OCI-LY7 (cell line): ENCODE data around the gene VEGFB. TPM values are rescaled to one million over a fixed set of nuclear protein-coding genes. Genes with fewer than 3 reads are reported as not detected.

ENCODE experiments used
- BruUV-seq: library from RNA; stranded (reverse); fragments of 400-500 nt; replicated peaks from 2 replicates; lab custom pipeline; 2021; lab: Mats Ljungman, UMichigan
- CTCF ChIA-PET: fragments of 300-600 bp; sonication (Branson Sonifier 250); formaldehyde crosslinking; loops from one replicate; lab custom pipeline; 2022; ENCODE audit warnings: antibody characterized with exemption; ENCODE audit not compliant: unreplicated experiment; lab: Charles Lee
- POLR2A ChIA-PET: fragments of 300-600 bp; sonication (Branson Sonifier 250); formaldehyde crosslinking; loops from one replicate; lab custom pipeline; 2022; ENCODE audit warnings: antibody characterized with exemption; lab: Charles Lee
- DNase-seq: peaks from one replicate; pipeline ENCODE4 v3.0.0-alpha.2; 2015; ENCODE audit warnings: low spot score
- H2AFZ ChIP-seq: fragments of 200-600 bp; sonication (generic), shearing (Covaris generic); 2 replicates; pipeline ENCODE4 v1.6.1; 2014; ENCODE audit warnings: mild to moderate bottlenecking, antibody characterized with exemption, low read length, moderate library complexity
- H3K27ac ChIP-seq: fragments of 200-600 bp; sonication (generic); 2 replicates; pipeline ENCODE4 v1.5.1; 2014; ENCODE audit warnings: mixed run types, low read depth, mild to moderate bottlenecking, moderate library complexity, low read length, inconsistent platforms; ENCODE audit not compliant: poor library complexity, severe bottlenecking
- H3K36me3 ChIP-seq: fragments of 200-600 bp; sonication (generic); 2 replicates; pipeline ENCODE4 v1.6.1; 2014; ENCODE audit warnings: mild to moderate bottlenecking, antibody characterized with exemption, low read length, moderate library complexity, mixed read lengths; ENCODE audit not compliant: insufficient read depth
- H3K4me1 ChIP-seq: fragments of 200-600 bp; sonication (generic); 2 replicates; pipeline ENCODE4 v1.5.1; 2014; ENCODE audit warnings: mild to moderate bottlenecking, low read length; ENCODE audit not compliant: insufficient read depth, poor library complexity, severe bottlenecking
- H3K4me2 ChIP-seq: fragments of 200-600 bp; sonication (generic); 2 replicates; pipeline ENCODE4 v1.6.1; 2014; ENCODE audit warnings: mild to moderate bottlenecking, low read length
- H3K4me3 ChIP-seq: fragments of 200-600 bp; sonication (generic); 2 replicates; pipeline ENCODE4 v1.5.1; 2014; ENCODE audit warnings: mild to moderate bottlenecking, low read depth, low read length; ENCODE audit not compliant: poor library complexity, severe bottlenecking
- H3K79me2 ChIP-seq: fragments of 200-600 bp; sonication (generic); 2 replicates; pipeline ENCODE4 v1.6.1; 2016; ENCODE audit warnings: low read depth, mild to moderate bottlenecking, low read length, moderate library complexity, mixed read lengths; ENCODE audit not compliant: insufficient read depth
- H3K9me2 ChIP-seq: fragments of 200-600 bp; sonication (generic); 2 replicates; pipeline ENCODE4 v1.6.1; 2016; ENCODE audit warnings: mild to moderate bottlenecking, low read length, mixed read lengths; ENCODE audit not compliant: insufficient read depth
- H3K9me3 ChIP-seq: fragments of 200-600 bp; sonication (generic); 2 replicates; pipeline ENCODE4 v1.6.1; 2014; ENCODE audit warnings: mild to moderate bottlenecking, mixed run types, low read length, mixed read lengths
- H4K20me1 ChIP-seq: fragments of 200-600 bp; sonication (generic); 2 replicates; pipeline ENCODE4 v1.6.1; 2014; ENCODE audit warnings: mild to moderate bottlenecking, antibody characterized with exemption, low read length, moderate library complexity, mixed read lengths; ENCODE audit not compliant: insufficient read depth
- EZH2phosphoT487 ChIP-seq: fragments of 200-600 bp; sonication (generic); IDR thresholded peaks from 2 replicates; pipeline ENCODE4 v1.6.1; 2018; ENCODE audit warnings: low read depth, borderline replicate concordance, mild to moderate bottlenecking, mixed run types, antibody characterized with exemption, low read length, moderate library complexity, mixed read lengths
- intact Hi-C: fragments of 100-400 bp; cut with micrococcal nuclease; formaldehyde crosslinking; loops from one replicate; pipeline ENCODE4 v1.10.0; 2022; ENCODE audit not compliant: unreplicated experiment
- total RNA-seq, 2 experiments: library from RNA; depleted of rRNA in 1 of 2; stranded (reverse); fragments of >200 nt in 1 of 2; shearing (Covaris generic) in 1 of 2; gene quantifications; 2 replicates each; pipeline ENCODE4 v1.2.3, GENCODE V29; 2014 to 2022
- TF ChIP-seq, protein P1 (sequence below): fragments of 200-600 bp; sonication (generic); conservative IDR thresholded peaks from 2 replicates; pipeline ENCODE4 v1.5.1; 2014; ENCODE audit warnings: mild to moderate bottlenecking, antibody characterized with exemption, low read length, moderate library complexity, mixed read lengths

VEGFB gene
- total RNA-seq, 2 experiments from 2014 or later: 35.3 to 59.6 TPM

DNA sequence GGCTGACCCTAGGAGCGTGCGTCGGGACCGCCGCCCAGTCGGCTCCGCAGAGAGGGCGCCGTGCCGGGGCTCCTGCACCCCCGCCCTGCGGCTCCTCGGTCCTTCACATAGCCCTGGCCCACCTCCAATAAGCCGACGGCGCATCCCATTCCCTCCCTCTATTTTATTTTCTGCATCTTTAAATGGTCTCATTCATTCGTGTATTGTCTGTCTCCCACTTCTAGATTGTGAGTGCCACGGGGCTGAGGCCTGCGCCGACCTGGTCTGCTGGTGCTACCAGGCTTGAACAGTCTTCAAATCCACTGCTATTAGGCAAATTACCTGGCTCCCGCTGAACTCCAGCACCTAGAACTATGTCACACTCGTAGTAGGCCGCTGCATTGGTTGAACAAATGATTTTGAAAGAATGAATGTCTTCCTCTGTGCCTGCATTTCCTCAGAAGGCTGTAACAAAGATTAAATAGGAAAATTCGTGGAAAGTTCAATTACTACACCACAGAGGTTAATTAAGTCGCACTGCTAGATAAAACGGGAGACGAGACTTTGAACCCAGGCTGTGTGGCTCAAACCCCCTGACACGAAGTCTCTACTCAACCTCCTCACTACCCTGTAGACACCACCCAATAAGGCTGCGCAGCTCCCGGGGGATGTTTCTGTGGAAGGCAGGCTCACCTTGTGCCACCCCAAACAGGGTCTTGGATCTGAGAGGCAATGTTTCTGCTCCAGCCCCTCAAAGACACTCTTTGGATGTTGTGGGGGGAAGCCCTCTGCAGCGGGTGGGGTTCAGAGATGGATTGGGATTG lies 13.5 kb downstream of the VEGFB start:
- Histone ChIP-seq H3K9me2 (no peaks in the 10 kb centered on the region), H2AFZ (peak overlapping the region; percentile 88), H3K27ac (peak overlapping the region; percentile 66), H3K4me3 (peak overlapping the region; percentile 71), H3K79me2 (peaks cover 17% of the 10 kb centered on the region), H3K4me2 (peak overlapping the region; percentile 95), H3K36me3 (peaks cover 23% of the 10 kb centered on the region), H3K9me3 (no peaks in the 10 kb centered on the region), H3K4me1 (peaks cover 62% of the 10 kb centered on the region), H4K20me1 (no peaks in the 10 kb centered on the region)
- no TSS peak for BruUV-seq
- ChIA-PET POLR2A (interaction anchor here (0.8 kb wide), 1 partner anchor 18 kb away, joined by 3 read pairs; no protein-coding TSS in a partner anchor), CTCF (no interaction called here)
- TF ChIP-seq, protein P1, sequence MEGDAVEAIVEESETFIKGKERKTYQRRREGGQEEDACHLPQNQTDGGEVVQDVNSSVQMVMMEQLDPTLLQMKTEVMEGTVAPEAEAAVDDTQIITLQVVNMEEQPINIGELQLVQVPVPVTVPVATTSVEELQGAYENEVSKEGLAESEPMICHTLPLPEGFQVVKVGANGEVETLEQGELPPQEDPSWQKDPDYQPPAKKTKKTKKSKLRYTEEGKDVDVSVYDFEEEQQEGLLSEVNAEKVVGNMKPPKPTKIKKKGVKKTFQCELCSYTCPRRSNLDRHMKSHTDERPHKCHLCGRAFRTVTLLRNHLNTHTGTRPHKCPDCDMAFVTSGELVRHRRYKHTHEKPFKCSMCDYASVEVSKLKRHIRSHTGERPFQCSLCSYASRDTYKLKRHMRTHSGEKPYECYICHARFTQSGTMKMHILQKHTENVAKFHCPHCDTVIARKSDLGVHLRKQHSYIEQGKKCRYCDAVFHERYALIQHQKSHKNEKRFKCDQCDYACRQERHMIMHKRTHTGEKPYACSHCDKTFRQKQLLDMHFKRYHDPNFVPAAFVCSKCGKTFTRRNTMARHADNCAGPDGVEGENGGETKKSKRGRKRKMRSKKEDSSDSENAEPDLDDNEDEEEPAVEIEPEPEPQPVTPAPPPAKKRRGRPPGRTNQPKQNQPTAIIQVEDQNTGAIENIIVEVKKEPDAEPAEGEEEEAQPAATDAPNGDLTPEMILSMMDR: no peak
- no peak for TF ChIP-seq EZH2phosphoT487
- no peak for DNase-seq
- intact Hi-C loops: no loop called here

DNA sequence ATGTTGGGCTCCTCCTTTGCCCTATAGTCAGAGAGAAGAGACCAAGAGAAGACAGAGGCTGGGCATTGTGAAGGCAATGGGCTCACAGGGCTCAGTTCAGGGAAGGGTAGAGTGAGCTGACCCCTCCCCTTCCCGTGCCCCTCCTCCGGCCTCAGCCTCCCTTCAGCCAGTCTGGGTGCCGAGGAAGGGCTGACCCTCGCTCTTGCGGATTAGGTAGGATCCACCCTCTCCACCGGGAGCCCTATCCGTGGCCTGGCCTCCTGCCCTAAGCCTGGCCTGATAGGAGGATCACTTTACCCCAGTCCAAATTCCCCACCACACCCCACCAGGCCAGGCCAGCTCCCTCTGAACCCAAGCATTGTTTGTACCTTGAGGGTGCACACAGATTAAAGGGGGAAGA lies 14.2 kb downstream of the VEGFB start:
- intact Hi-C loops: no loop called here
- Histone ChIP-seq H3K9me2 (no peaks in the 10 kb centered on the region), H4K20me1 (no peaks in the 10 kb centered on the region), H3K79me2 (peaks cover 17% of the 10 kb centered on the region), H3K4me1 (peaks cover 65% of the 10 kb centered on the region), H2AFZ (no peak overlapping the region), H3K4me2 (no peak overlapping the region), H3K9me3 (no peaks in the 10 kb centered on the region), H3K4me3 (no peak overlapping the region), H3K36me3 (peaks cover 16% of the 10 kb centered on the region), H3K27ac (no peak overlapping the region)
- DNase-seq: no peak
- ChIA-PET POLR2A (no interaction called here), CTCF (no interaction called here)
- BruUV-seq: no TSS peak
- no peak for TF ChIP-seq EZH2phosphoT487
- TF ChIP-seq, protein P1: no peak

DNA sequence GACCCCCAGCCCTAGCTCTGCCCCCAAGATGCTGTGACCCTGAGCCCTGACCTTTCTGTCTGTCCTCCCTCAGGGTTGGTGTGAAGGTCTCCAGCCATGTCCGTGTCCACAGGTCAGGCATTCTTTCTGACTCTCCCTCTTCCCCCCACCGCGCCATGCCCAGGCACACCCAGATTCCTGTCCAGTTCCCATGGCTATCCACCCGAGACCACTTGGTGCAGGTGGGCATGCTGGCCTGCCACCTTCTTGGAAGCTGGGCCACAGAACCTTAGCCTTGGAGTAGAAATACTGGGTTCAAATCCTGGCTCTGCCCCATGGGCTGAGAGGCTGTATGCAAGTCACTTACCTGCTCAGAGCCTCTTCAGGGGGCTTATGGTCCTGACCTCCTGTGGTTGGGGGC lies 14.7 kb downstream of the VEGFB start:
- H3K9me3 ChIP-seq: no peaks in the 10 kb centered on the region
- TF ChIP-seq, protein P1: no peak
- no peak for TF ChIP-seq EZH2phosphoT487
- H3K9me2 ChIP-seq: no peaks in the 10 kb centered on the region
- intact Hi-C loops: no loop called here
- no peak overlapping the region for H3K27ac ChIP-seq
- H3K4me1 ChIP-seq: peaks cover 64% of the 10 kb centered on the region
- peak overlapping the region; percentile 24; the same call in 1 of the 2 replicates for H3K4me2 ChIP-seq
- BruUV-seq: no TSS peak
- H2AFZ ChIP-seq: no peak overlapping the region
- no peak overlapping the region for H3K4me3 ChIP-seq
- no peak for DNase-seq
- H3K79me2 ChIP-seq: peaks cover 17% of the 10 kb centered on the region
- H4K20me1 ChIP-seq: no peaks in the 10 kb centered on the region
- ChIA-PET POLR2A (no interaction called here), CTCF (interaction anchor here (0.8 kb wide), 1 partner anchor 9 kb away, joined by 3 read pairs; no protein-coding TSS in a partner anchor)
- peaks cover 12% of the 10 kb centered on the region for H3K36me3 ChIP-seq
